ENCODE data around the gene ZNF648. TPM values are rescaled to one million over a fixed set of nuclear protein-coding genes. Genes with fewer than 3 reads are reported as not detected.

ZNF648 gene
- total and polyA plus RNA-seq, 4 donors: 0.02 to 0.67 (median 0.20) TPM

DNA sequence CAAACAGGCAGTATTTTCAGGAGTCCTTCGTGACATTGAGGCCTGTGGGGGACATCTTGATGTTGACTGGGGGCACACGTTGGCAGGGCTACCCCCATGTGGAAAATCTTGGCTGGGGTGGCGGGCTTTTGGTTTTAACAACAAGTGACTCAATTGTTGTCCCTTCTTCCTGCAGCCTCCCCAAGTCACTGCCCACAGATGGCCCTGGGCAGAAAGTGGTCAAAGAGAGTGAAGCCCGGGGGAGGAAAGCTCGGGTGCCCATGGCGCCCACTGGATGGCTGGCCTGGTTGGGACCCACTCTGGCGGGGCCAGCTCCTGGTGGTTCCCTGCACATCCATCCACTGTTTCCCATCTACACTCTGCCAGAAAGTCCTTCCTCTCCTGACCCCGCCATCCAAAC, 24.6 kb upstream of the ZNF648 start:
- no peak overlapping the region for H3K27ac ChIP-seq (ENCODE audit: low read depth in 1 of 2, low read length in 2 of 2)
- no peak overlapping the region for H3K4me3 ChIP-seq (ENCODE audit: low read depth in 1 of 3, low read length in 3 of 3)
- 83% methylated on average over 8 of the region's 8 CpGs for WGBS
- no peak overlapping the region for H3K9ac ChIP-seq (ENCODE audit: low read depth in 1 of 2, low read length in 2 of 2)
- no peaks in the 10 kb centered on the region for H3K9me3 ChIP-seq (ENCODE audit: control insufficient read depth in 4 of 4, low read length in 3 of 4)
- TF ChIP-seq FOXA1 (IDR thresholded peaks at IDR 0.05) (no peak), CTCF (IDR thresholded peaks at IDR 0.05; ENCODE audit: low read depth, low read length, missing input control) (no peak), HNF4A (conservative IDR thresholded peaks at IDR 0.05) (no peak), JUND (IDR thresholded peaks at IDR 0.05) (no peak), RAD21 (IDR thresholded peaks at IDR 0.05) (no peak), RXRA (IDR thresholded peaks at IDR 0.05) (no peak), ATF3 (IDR thresholded peaks at IDR 0.05) (no peak), GABPA (IDR thresholded peaks at IDR 0.05 in 1 of 2, conservative IDR thresholded peaks at IDR 0.05 in 1 of 2) (no peak), TAF1 (conservative IDR thresholded peaks at IDR 0.05) (no peak), SP1 (IDR thresholded peaks at IDR 0.05) (no peak), FOXA2 (IDR thresholded peaks at IDR 0.05) (no peak), HNF4G (IDR thresholded peaks at IDR 0.05) (no peak), NR2F2 (IDR thresholded peaks at IDR 0.05) (no peak), YY1 (IDR thresholded peaks at IDR 0.05) (no peak)
- TF ChIP-seq, protein P1, sequence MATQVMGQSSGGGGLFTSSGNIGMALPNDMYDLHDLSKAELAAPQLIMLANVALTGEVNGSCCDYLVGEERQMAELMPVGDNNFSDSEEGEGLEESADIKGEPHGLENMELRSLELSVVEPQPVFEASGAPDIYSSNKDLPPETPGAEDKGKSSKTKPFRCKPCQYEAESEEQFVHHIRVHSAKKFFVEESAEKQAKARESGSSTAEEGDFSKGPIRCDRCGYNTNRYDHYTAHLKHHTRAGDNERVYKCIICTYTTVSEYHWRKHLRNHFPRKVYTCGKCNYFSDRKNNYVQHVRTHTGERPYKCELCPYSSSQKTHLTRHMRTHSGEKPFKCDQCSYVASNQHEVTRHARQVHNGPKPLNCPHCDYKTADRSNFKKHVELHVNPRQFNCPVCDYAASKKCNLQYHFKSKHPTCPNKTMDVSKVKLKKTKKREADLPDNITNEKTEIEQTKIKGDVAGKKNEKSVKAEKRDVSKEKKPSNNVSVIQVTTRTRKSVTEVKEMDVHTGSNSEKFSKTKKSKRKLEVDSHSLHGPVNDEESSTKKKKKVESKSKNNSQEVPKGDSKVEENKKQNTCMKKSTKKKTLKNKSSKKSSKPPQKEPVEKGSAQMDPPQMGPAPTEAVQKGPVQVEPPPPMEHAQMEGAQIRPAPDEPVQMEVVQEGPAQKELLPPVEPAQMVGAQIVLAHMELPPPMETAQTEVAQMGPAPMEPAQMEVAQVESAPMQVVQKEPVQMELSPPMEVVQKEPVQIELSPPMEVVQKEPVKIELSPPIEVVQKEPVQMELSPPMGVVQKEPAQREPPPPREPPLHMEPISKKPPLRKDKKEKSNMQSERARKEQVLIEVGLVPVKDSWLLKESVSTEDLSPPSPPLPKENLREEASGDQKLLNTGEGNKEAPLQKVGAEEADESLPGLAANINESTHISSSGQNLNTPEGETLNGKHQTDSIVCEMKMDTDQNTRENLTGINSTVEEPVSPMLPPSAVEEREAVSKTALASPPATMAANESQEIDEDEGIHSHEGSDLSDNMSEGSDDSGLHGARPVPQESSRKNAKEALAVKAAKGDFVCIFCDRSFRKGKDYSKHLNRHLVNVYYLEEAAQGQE (IDR thresholded peaks at IDR 0.05): no peak
- TF ChIP-seq, protein P2, sequence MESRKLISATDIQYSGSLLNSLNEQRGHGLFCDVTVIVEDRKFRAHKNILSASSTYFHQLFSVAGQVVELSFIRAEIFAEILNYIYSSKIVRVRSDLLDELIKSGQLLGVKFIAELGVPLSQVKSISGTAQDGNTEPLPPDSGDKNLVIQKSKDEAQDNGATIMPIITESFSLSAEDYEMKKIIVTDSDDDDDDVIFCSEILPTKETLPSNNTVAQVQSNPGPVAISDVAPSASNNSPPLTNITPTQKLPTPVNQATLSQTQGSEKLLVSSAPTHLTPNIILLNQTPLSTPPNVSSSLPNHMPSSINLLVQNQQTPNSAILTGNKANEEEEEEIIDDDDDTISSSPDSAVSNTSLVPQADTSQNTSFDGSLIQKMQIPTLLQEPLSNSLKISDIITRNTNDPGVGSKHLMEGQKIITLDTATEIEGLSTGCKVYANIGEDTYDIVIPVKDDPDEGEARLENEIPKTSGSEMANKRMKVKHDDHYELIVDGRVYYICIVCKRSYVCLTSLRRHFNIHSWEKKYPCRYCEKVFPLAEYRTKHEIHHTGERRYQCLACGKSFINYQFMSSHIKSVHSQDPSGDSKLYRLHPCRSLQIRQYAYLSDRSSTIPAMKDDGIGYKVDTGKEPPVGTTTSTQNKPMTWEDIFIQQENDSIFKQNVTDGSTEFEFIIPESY (IDR thresholded peaks at IDR 0.05): no peak
- TF ChIP-seq, protein P3, sequence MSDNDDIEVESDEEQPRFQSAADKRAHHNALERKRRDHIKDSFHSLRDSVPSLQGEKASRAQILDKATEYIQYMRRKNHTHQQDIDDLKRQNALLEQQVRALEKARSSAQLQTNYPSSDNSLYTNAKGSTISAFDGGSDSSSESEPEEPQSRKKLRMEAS (IDR thresholded peaks at IDR 0.05): no peak
- DNase-seq (ENCODE audit: low spot score): no peak
- peaks cover 0 to 6% (median 5%) of the 10 kb centered on the region in 4 donors for H3K4me1 ChIP-seq (ENCODE audit: control insufficient read depth in 4 of 4, insufficient read depth in 4 of 4, low read length in 3 of 4)
- H3K27me3 ChIP-seq (ENCODE audit: control insufficient read depth in 4 of 4, insufficient read depth in 4 of 4, low read length in 3 of 4): no peaks in the 10 kb centered on the region
- no peaks in the 10 kb centered on the region for H3K36me3 ChIP-seq (ENCODE audit: control insufficient read depth in 4 of 4, insufficient read depth in 3 of 4, low read depth in 1 of 4, low read length in 3 of 4)

- WGBS: 82% methylated on average over 6 of the region's 6 CpGs
- Histone ChIP-seq H3K4me1 (ENCODE audit: control insufficient read depth in 4 of 4, insufficient read depth in 4 of 4, low read length in 3 of 4) (peaks cover 0 to 6% (median 5%) of the 10 kb centered on the region in 4 donors), H3K27ac (ENCODE audit: low read depth in 1 of 2, low read length in 2 of 2) (no peak overlapping the region), H3K4me3 (ENCODE audit: low read depth in 1 of 3, low read length in 3 of 3) (no peak overlapping the region), H3K9ac (ENCODE audit: low read depth in 1 of 2, low read length in 2 of 2) (no peak overlapping the region), H3K9me3 (ENCODE audit: control insufficient read depth in 4 of 4, low read length in 3 of 4) (no peaks in the 10 kb centered on the region), H3K27me3 (ENCODE audit: control insufficient read depth in 4 of 4, insufficient read depth in 4 of 4, low read length in 3 of 4) (no peaks in the 10 kb centered on the region), H3K36me3 (ENCODE audit: control insufficient read depth in 4 of 4, insufficient read depth in 3 of 4, low read depth in 1 of 4, low read length in 3 of 4) (no peaks in the 10 kb centered on the region)
- TF ChIP-seq EGR1 (IDR thresholded peaks at IDR 0.05; ENCODE audit: low read depth in 2 of 2): no peak
- TF ChIP-seq GABPA (IDR thresholded peaks at IDR 0.05 in 1 of 2, conservative IDR thresholded peaks at IDR 0.05 in 1 of 2): no peak
- no peak for TF ChIP-seq ATF3 (IDR thresholded peaks at IDR 0.05)
- no peak for TF ChIP-seq CTCF (IDR thresholded peaks at IDR 0.05; ENCODE audit: low read depth, low read length, missing input control)
- no peak for TF ChIP-seq FOXA2 (IDR thresholded peaks at IDR 0.05)
- TF ChIP-seq YY1 (IDR thresholded peaks at IDR 0.05): no peak
- TF ChIP-seq SP1 (IDR thresholded peaks at IDR 0.05): no peak
- no peak for TF ChIP-seq HNF4G (IDR thresholded peaks at IDR 0.05)
- DNase-seq (ENCODE audit: low spot score): no peak
These were observed 24.2 kb upstream of the ZNF648 start for GRCh38 chr1:182085726-182086125.

Measured in liver (tissue), 9 donors.